ENCODE data around the gene FAH. TPM values are rescaled to one million over a fixed set of nuclear protein-coding genes. Genes with fewer than 3 reads are reported as not detected.
"Not testable (repeated sequence)": the region's sequence is repeated elsewhere in the genome, so short reads cannot be mapped to it uniquely, and the experiment has no call there.

Gene FAH
- polyA plus RNA-seq, 1 donor (not counting 4 experiments of a cell fraction or from before 2014, with no cell fraction given), result 29.4 TPM

GRCh38 chr15:80121546-80121945, 31.3 kb upstream of the FAH start:
- no peaks in the 10 kb centered on the region for H3K27me3 ChIP-seq (ENCODE audit: control insufficient read depth, extremely low read depth, insufficient read depth, low read length)
- H4K20me1 ChIP-seq (ENCODE audit: control insufficient read depth, extremely low read depth, insufficient read depth, low read length), result no peaks in the 10 kb centered on the region
- peaks cover 15% of the 10 kb centered on the region for H3K79me2 ChIP-seq (ENCODE audit: control insufficient read depth, insufficient read depth, low read length)
- no peaks in the 10 kb centered on the region for H3K9me1 ChIP-seq (ENCODE audit: control insufficient read depth, extremely low read depth, insufficient read depth, low read length)
- no peak overlapping the region for H3K4me3 ChIP-seq (ENCODE audit: control insufficient read depth in 2 of 3, extremely low read depth in 1 of 3, insufficient read depth in 2 of 3, low read depth in 1 of 3, low read length in 3 of 3)
- H3K4me1 ChIP-seq (ENCODE audit: control insufficient read depth, extremely low read depth, insufficient read depth, low read length), result no peaks in the 10 kb centered on the region
- DNase-seq (ENCODE audit: low read depth, low spot score), result no peak
- FAIRE-seq, result no peak
- H3K9me3 ChIP-seq (ENCODE audit: control insufficient read depth, low read depth, low read length), result no peaks in the 10 kb centered on the region
- H3K4me2 ChIP-seq (ENCODE audit: control insufficient read depth, extremely low read depth, insufficient read depth, low read depth, low read length), result no peak overlapping the region
- no peak overlapping the region for H3K27ac ChIP-seq (ENCODE audit: control insufficient read depth, insufficient read depth, low read length)
- no peak overlapping the region for H2AFZ ChIP-seq (ENCODE audit: control insufficient read depth, low read length)
- H3K9ac ChIP-seq (ENCODE audit: control insufficient read depth, extremely low read depth, insufficient read depth, low read length), result no peak overlapping the region
- TF ChIP-seq CTCF (optimal IDR thresholded peaks at IDR 0.05 in 1 of 3, IDR thresholded peaks at IDR 0.05 in 1 of 3, conservative IDR thresholded peaks at IDR 0.05 in 1 of 3; ENCODE audit: extremely low read depth in 1 of 3, insufficient read depth in 2 of 3, low read length in 3 of 3) (no peak), EZH2 (IDR thresholded peaks at IDR 0.05; ENCODE audit: low read length) (no peak)
- dilution Hi-C loops (cut with MboI; ENCODE audit: extremely low pct_ligation_motif_present, low sequenced_read_pairs), result no loop called here
- peaks cover 2 to 4% of the 10 kb centered on the region in 2 experiments for H3K36me3 ChIP-seq (ENCODE audit: control insufficient read depth in 2 of 2, extremely low read depth in 1 of 2, insufficient read depth in 2 of 2, low read length in 2 of 2)

- H3K27ac ChIP-seq (ENCODE audit: control insufficient read depth, insufficient read depth, low read length), result no peak overlapping the region
- H2AFZ ChIP-seq (ENCODE audit: control insufficient read depth, low read length), result no peak overlapping the region
- H3K9me1 ChIP-seq (ENCODE audit: control insufficient read depth, extremely low read depth, insufficient read depth, low read length), result no peaks in the 10 kb centered on the region
- peaks cover 2 to 6% of the 10 kb centered on the region in 2 experiments for H3K36me3 ChIP-seq (ENCODE audit: control insufficient read depth in 2 of 2, extremely low read depth in 1 of 2, insufficient read depth in 2 of 2, low read length in 2 of 2)
- no peaks in the 10 kb centered on the region for H3K4me1 ChIP-seq (ENCODE audit: control insufficient read depth, extremely low read depth, insufficient read depth, low read length)
- H3K4me2 ChIP-seq (ENCODE audit: control insufficient read depth, extremely low read depth, insufficient read depth, low read depth, low read length), result no peak overlapping the region
- no peak for DNase-seq (ENCODE audit: low read depth, low spot score)
- dilution Hi-C loops (cut with MboI; ENCODE audit: extremely low pct_ligation_motif_present, low sequenced_read_pairs), result no loop called here
- no peaks in the 10 kb centered on the region for H4K20me1 ChIP-seq (ENCODE audit: control insufficient read depth, extremely low read depth, insufficient read depth, low read length)
- no peak for TF ChIP-seq CTCF (optimal IDR thresholded peaks at IDR 0.05 in 1 of 3, IDR thresholded peaks at IDR 0.05 in 1 of 3, conservative IDR thresholded peaks at IDR 0.05 in 1 of 3; ENCODE audit: extremely low read depth in 1 of 3, insufficient read depth in 2 of 3, low read length in 3 of 3)
- no peak overlapping the region for H3K9ac ChIP-seq (ENCODE audit: control insufficient read depth, extremely low read depth, insufficient read depth, low read length)
- H3K4me3 ChIP-seq (ENCODE audit: control insufficient read depth in 2 of 3, extremely low read depth in 1 of 3, insufficient read depth in 2 of 3, low read depth in 1 of 3, low read length in 3 of 3), result no peak overlapping the region
- no peaks in the 10 kb centered on the region for H3K27me3 ChIP-seq (ENCODE audit: control insufficient read depth, extremely low read depth, insufficient read depth, low read length)
- no peaks in the 10 kb centered on the region for H3K9me3 ChIP-seq (ENCODE audit: control insufficient read depth, low read depth, low read length)
- peaks cover 6% of the 10 kb centered on the region for H3K79me2 ChIP-seq (ENCODE audit: control insufficient read depth, insufficient read depth, low read length)
- no peak for FAIRE-seq
These were observed 29.8 kb upstream of the FAH start for GRCh38 chr15:80123034-80123433.

GRCh38 chr15:80127253-80127652, 25.5 kb upstream of the FAH start:
- H3K4me3 ChIP-seq (ENCODE audit: control insufficient read depth in 2 of 3, extremely low read depth in 1 of 3, insufficient read depth in 2 of 3, low read depth in 1 of 3, low read length in 3 of 3); H3K9ac ChIP-seq (ENCODE audit: control insufficient read depth, extremely low read depth, insufficient read depth, low read length); DNase-seq (ENCODE audit: low read depth, low spot score); H4K20me1 ChIP-seq (ENCODE audit: control insufficient read depth, extremely low read depth, insufficient read depth, low read length); H3K9me3 ChIP-seq (ENCODE audit: control insufficient read depth, low read depth, low read length); H3K79me2 ChIP-seq (ENCODE audit: control insufficient read depth, insufficient read depth, low read length); H3K9me1 ChIP-seq (ENCODE audit: control insufficient read depth, extremely low read depth, insufficient read depth, low read length); H3K4me1 ChIP-seq (ENCODE audit: control insufficient read depth, extremely low read depth, insufficient read depth, low read length); H2AFZ ChIP-seq (ENCODE audit: control insufficient read depth, low read length); H3K27ac ChIP-seq (ENCODE audit: control insufficient read depth, insufficient read depth, low read length); dilution Hi-C loops (cut with MboI; ENCODE audit: extremely low pct_ligation_motif_present, low sequenced_read_pairs); FAIRE-seq; H3K27me3 ChIP-seq (ENCODE audit: control insufficient read depth, extremely low read depth, insufficient read depth, low read length); H3K4me2 ChIP-seq (ENCODE audit: control insufficient read depth, extremely low read depth, insufficient read depth, low read depth, low read length); H3K36me3 ChIP-seq (ENCODE audit: control insufficient read depth in 2 of 2, extremely low read depth in 1 of 2, insufficient read depth in 2 of 2, low read length in 2 of 2): not testable (repeated sequence)

All from keratinocyte (primary cell).